Skeletal muscle tissue (tissue), 4 donors: ENCODE data around the gene PGPEP1. TPM values are rescaled to one million over a fixed set of nuclear protein-coding genes. Genes with fewer than 3 reads are reported as not detected.
A peak's percentile ranks its signal among the peaks of the same experiment; 100 is the strongest.

Experiments
- H3K27ac ChIP-seq: one replicate; pipeline ENCODE4 v1.7.0; 2013; ENCODE audit warnings: mild to moderate bottlenecking, low read depth, low read length, inconsistent platforms
- H3K27me3 ChIP-seq, 3 donors: one replicate each; pipeline ENCODE4 v1.7.0; 2013; ENCODE audit warnings: low read length in 3 of 3; ENCODE audit not compliant: control insufficient read depth in 3 of 3, insufficient read depth in 3 of 3
- H3K36me3 ChIP-seq, 3 donors: one replicate each; pipeline ENCODE4 v1.7.0; 2013; ENCODE audit warnings: low read length in 3 of 3; ENCODE audit not compliant: control insufficient read depth in 3 of 3, insufficient read depth in 3 of 3
- H3K4me1 ChIP-seq, 3 donors: one replicate each; pipeline ENCODE4 v1.7.0; 2013; ENCODE audit warnings: low read length in 3 of 3, mild to moderate bottlenecking in 3 of 3; ENCODE audit not compliant: control insufficient read depth in 3 of 3, insufficient read depth in 3 of 3
- H3K4me3 ChIP-seq, 3 donors: one replicate each; pipeline ENCODE4 v1.7.0; 2013; ENCODE audit warnings: low read length in 3 of 3
- H3K9ac ChIP-seq, 3 donors: one replicate each; pipeline ENCODE4 v1.7.0; 2013; ENCODE audit warnings: low read length in 3 of 3, mild to moderate bottlenecking in 3 of 3, moderate library complexity in 2 of 3, low read depth in 1 of 3
- H3K9me3 ChIP-seq, 3 donors: one replicate each; pipeline ENCODE4 v1.7.0; 2013; ENCODE audit warnings: low read length in 3 of 3; ENCODE audit not compliant: control insufficient read depth in 3 of 3
- total RNA-seq: library from RNA; depleted of rRNA; stranded (reverse); fragments of >200 nt; gene quantifications from one replicate; pipeline ENCODE4 v1.2.3, GENCODE V29; 2014
- donor health status: Osteomylitis.

PGPEP1 gene
- total RNA-seq, 1 donor from 2014 or later, result 10.4 TPM

GRCh38 chr19:18297308-18297707 lies 43.1 kb upstream of the PGPEP1 start:
- Histone ChIP-seq H3K36me3 (no peaks in the 10 kb centered on the region), H3K9ac (no peak overlapping the region), H3K4me1 (peaks cover 19 to 31% (median 28%) of the 10 kb centered on the region in 3 donors), H3K27me3 (no peaks in the 10 kb centered on the region), H3K27ac (no peak overlapping the region), H3K9me3 (no peaks in the 10 kb centered on the region), H3K4me3 (no peak overlapping the region)

- no peaks in the 10 kb centered on the region for H3K27me3 ChIP-seq
- H3K9me3 ChIP-seq, result no peaks in the 10 kb centered on the region
- no peak overlapping the region for H3K9ac ChIP-seq
- peak overlapping the region; percentile 37 for H3K27ac ChIP-seq
- no peak overlapping the region for H3K4me3 ChIP-seq
- no peaks in the 10 kb centered on the region for H3K36me3 ChIP-seq
- H3K4me1 ChIP-seq, result peaks cover 18 to 26% (median 25%) of the 10 kb centered on the region in 3 donors
These were observed 41.8 kb upstream of the PGPEP1 start for GRCh38 chr19:18298601-18299000.

GRCh38 chr19:18299654-18300053 lies 40.7 kb upstream of the PGPEP1 start:
- Histone ChIP-seq H3K36me3 (no peaks in the 10 kb centered on the region), H3K9ac (no peak overlapping the region), H3K4me1 (peaks cover 26 to 35% (median 32%) of the 10 kb centered on the region in 3 donors), H3K27ac (no peak overlapping the region), H3K27me3 (no peaks in the 10 kb centered on the region), H3K9me3 (no peaks in the 10 kb centered on the region), H3K4me3 (no peak overlapping the region)

GRCh38 chr19:18300930-18301717 lies 39.3 kb upstream of the PGPEP1 start:
- H3K36me3 ChIP-seq, result no peaks in the 10 kb centered on the region
- H3K4me3 ChIP-seq, result no peak overlapping the region
- no peaks in the 10 kb centered on the region for H3K9me3 ChIP-seq
- H3K27ac ChIP-seq, result peak overlapping the region; percentile 85
- peaks cover 36 to 48% (median 47%) of the 10 kb centered on the region in 3 donors for H3K4me1 ChIP-seq
- peak overlapping the region; percentile 33 to 70 (median 57) for H3K9ac ChIP-seq
- H3K27me3 ChIP-seq, result no peaks in the 10 kb centered on the region

GRCh38 chr19:18301718-18302111 lies 38.7 kb upstream of the PGPEP1 start:
- H3K27ac ChIP-seq, result peak overlapping the region; percentile 85
- H3K36me3 ChIP-seq, result no peaks in the 10 kb centered on the region
- no peaks in the 10 kb centered on the region for H3K9me3 ChIP-seq
- H3K9ac ChIP-seq, result peak overlapping the region in 2 of 3 donors; percentile 15 to 70
- H3K4me1 ChIP-seq, result peaks cover 36 to 54% (median 53%) of the 10 kb centered on the region in 3 donors
- H3K4me3 ChIP-seq, result no peak overlapping the region
- no peaks in the 10 kb centered on the region for H3K27me3 ChIP-seq

- Histone ChIP-seq H3K4me3 (peak overlapping the region; percentile 56 to 73 (median 60)), H3K27me3 (no peaks in the 10 kb centered on the region), H3K4me1 (peaks cover 42 to 77% (median 77%) of the 10 kb centered on the region in 3 donors), H3K9ac (peak overlapping the region; percentile 85 to 92 (median 90)), H3K27ac (peak overlapping the region; percentile 99), H3K36me3 (no peaks in the 10 kb centered on the region), H3K9me3 (no peaks in the 10 kb centered on the region)
These were observed 36.3 kb upstream of the PGPEP1 start for GRCh38 chr19:18304208-18304457.

- Histone ChIP-seq H3K27me3 (no peaks in the 10 kb centered on the region), H3K4me3 (peak overlapping the region; percentile 56 to 73 (median 60)), H3K9ac (peak overlapping the region; percentile 85 to 92 (median 90)), H3K4me1 (peaks cover 42 to 79% (median 77%) of the 10 kb centered on the region in 3 donors), H3K36me3 (peaks cover 2 to 5% (median 3%) of the 10 kb centered on the region in 3 donors), H3K9me3 (no peaks in the 10 kb centered on the region), H3K27ac (peak overlapping the region; percentile 99)
These were observed 35.7 kb upstream of the PGPEP1 start for GRCh38 chr19:18304458-18305310.

GRCh38 chr19:18306209-18306887 lies 34.0 kb upstream of the PGPEP1 start:
- no peaks in the 10 kb centered on the region for H3K27me3 ChIP-seq
- H3K4me3 ChIP-seq, result no peak overlapping the region
- H3K9me3 ChIP-seq, result no peaks in the 10 kb centered on the region
- H3K4me1 ChIP-seq, result peaks cover 34 to 71% (median 69%) of the 10 kb centered on the region in 3 donors
- H3K36me3 ChIP-seq, result peaks cover 6 to 9% (median 7%) of the 10 kb centered on the region in 3 donors
- H3K27ac ChIP-seq, result peak overlapping the region; percentile 99
- H3K9ac ChIP-seq, result peak overlapping the region in 2 of 3 donors; percentile 56 to 79

- Histone ChIP-seq H3K27ac (peak overlapping the region; percentile 99), H3K36me3 (peaks cover 10 to 11% (median 10%) of the 10 kb centered on the region in 3 donors), H3K9ac (peak overlapping the region in 2 of 3 donors; percentile 56 to 79), H3K4me3 (no peak overlapping the region), H3K27me3 (no peaks in the 10 kb centered on the region), H3K4me1 (peaks cover 29 to 66% (median 64%) of the 10 kb centered on the region in 3 donors), H3K9me3 (no peaks in the 10 kb centered on the region)
These were observed 33.5 kb upstream of the PGPEP1 start for GRCh38 chr19:18306888-18307260.
